Esophagus muscularis mucosa (tissue), 4 donors: ENCODE measurements around the gene NELL1.

Experiments
- EP300 ChIP-seq: sonication (generic); formaldehyde crosslinking; IDR thresholded peaks from one replicate; pipeline ENCODE4 v1.6.1; 2017; ENCODE audit warnings: antibody characterized with exemption
- POLR2A ChIP-seq: fragments of 450-650 bp; IDR thresholded peaks from one replicate; pipeline ENCODE4 v1.6.1; 2017; ENCODE audit warnings: antibody characterized with exemption, moderate library complexity, mild to moderate bottlenecking, low read depth
- POLR2AphosphoS5 ChIP-seq, 2 donors: sonication (generic); formaldehyde crosslinking; IDR thresholded peaks; one replicate each; pipeline ENCODE4 v1.6.1; 2017; ENCODE audit warnings: antibody characterized with exemption in 2 of 2
- TF ChIP-seq, protein P1 (sequence below), 3 experiments: fragments of 200-600 bp in 2 of 3; fragments of 450-650 bp in 1 of 3; sonication (generic) in 2 of 3; IDR thresholded peaks; one replicate each; pipeline ENCODE4 v1.5.1; 2017 to 2019; ENCODE audit warnings: antibody characterized with exemption in 3 of 3, mild to moderate bottlenecking in 2 of 3, moderate library complexity in 1 of 3

- TF ChIP-seq, protein P1, sequence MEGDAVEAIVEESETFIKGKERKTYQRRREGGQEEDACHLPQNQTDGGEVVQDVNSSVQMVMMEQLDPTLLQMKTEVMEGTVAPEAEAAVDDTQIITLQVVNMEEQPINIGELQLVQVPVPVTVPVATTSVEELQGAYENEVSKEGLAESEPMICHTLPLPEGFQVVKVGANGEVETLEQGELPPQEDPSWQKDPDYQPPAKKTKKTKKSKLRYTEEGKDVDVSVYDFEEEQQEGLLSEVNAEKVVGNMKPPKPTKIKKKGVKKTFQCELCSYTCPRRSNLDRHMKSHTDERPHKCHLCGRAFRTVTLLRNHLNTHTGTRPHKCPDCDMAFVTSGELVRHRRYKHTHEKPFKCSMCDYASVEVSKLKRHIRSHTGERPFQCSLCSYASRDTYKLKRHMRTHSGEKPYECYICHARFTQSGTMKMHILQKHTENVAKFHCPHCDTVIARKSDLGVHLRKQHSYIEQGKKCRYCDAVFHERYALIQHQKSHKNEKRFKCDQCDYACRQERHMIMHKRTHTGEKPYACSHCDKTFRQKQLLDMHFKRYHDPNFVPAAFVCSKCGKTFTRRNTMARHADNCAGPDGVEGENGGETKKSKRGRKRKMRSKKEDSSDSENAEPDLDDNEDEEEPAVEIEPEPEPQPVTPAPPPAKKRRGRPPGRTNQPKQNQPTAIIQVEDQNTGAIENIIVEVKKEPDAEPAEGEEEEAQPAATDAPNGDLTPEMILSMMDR (IDR thresholded peaks at IDR 0.05) = no peak
- TF ChIP-seq POLR2AphosphoS5 (IDR thresholded peaks at IDR 0.05) (no peak), POLR2A (no peak), EP300 (no peak)
Measured at GRCh38 chr11:21068886-21069285, 399.5 kb downstream of the NELL1 start.
